Endothelial cell of umbilical vein (primary cell): ENCODE measurements around the gene GPN1.

Experiments
- EZH2 ChIP-seq: IDR thresholded peaks from 2 replicates; pipeline ENCODE4 v1.6.1; 2012; ENCODE audit warnings: borderline replicate concordance, low read depth, mild to moderate bottlenecking, moderate library complexity, low read length, inconsistent platforms; ENCODE audit not compliant: severe bottlenecking
- GATA2 ChIP-seq: IDR thresholded peaks from 2 replicates; pipeline ENCODE4 v1.7.0; 2011; ENCODE audit warnings: low read depth, mild to moderate bottlenecking, moderate library complexity, mixed read lengths, low read length; ENCODE audit not compliant: insufficient read length, insufficient read depth
- MYC ChIP-seq: IDR thresholded peaks from one replicate; pipeline ENCODE4 v1.6.1; 2011; ENCODE audit warnings: mild to moderate bottlenecking, low read depth, low read length
- POLR2A ChIP-seq: IDR thresholded peaks from 2 replicates; pipeline ENCODE4 v1.6.1; 2012; ENCODE audit warnings: low read depth, mild to moderate bottlenecking, control low read depth, low read length
- POLR2AphosphoS5 ChIP-seq: IDR thresholded peaks from 2 replicates; pipeline ENCODE4 v1.6.1; 2012; ENCODE audit warnings: low read depth, mild to moderate bottlenecking, control low read depth, low read length, moderate library complexity; ENCODE audit not compliant: insufficient read depth
- TF ChIP-seq, protein P1 (sequence below), 2 donors: IDR thresholded peaks; 1 replicate in 1 of 2; 2 replicates in 1 of 2; pipeline ENCODE4 v1.5.1; 2011; ENCODE audit warnings: low read length in 2 of 2, mild to moderate bottlenecking in 2 of 2, moderate library complexity in 2 of 2, control low read depth in 1 of 2, inconsistent platforms in 1 of 2, low read depth in 1 of 2; ENCODE audit not compliant: insufficient read depth in 1 of 2; ENCODE audit errors: extremely low read depth in 1 of 2

DNA sequence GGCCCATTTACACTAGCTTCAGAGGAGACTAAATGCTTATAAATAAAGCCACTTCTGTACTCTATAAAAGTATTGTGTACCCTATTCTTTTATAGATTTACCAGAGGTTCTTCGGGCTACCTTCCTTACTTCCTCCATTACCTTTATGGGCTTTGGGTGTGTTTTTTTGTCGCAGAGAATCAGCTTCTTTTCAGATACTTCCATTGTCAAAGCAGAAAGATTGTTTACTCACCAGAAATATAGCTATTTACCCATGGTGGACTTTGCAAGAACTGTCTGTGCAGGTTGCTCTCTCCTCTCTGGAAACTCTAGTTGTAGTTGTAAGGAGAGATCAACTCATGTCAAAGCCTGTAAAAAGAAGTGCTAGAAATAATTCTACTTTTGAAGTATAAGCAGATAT is 14.9 kb upstream of the GPN1 start:
- TF ChIP-seq POLR2AphosphoS5: no peak
- no peak for TF ChIP-seq EZH2
- TF ChIP-seq, protein P1, sequence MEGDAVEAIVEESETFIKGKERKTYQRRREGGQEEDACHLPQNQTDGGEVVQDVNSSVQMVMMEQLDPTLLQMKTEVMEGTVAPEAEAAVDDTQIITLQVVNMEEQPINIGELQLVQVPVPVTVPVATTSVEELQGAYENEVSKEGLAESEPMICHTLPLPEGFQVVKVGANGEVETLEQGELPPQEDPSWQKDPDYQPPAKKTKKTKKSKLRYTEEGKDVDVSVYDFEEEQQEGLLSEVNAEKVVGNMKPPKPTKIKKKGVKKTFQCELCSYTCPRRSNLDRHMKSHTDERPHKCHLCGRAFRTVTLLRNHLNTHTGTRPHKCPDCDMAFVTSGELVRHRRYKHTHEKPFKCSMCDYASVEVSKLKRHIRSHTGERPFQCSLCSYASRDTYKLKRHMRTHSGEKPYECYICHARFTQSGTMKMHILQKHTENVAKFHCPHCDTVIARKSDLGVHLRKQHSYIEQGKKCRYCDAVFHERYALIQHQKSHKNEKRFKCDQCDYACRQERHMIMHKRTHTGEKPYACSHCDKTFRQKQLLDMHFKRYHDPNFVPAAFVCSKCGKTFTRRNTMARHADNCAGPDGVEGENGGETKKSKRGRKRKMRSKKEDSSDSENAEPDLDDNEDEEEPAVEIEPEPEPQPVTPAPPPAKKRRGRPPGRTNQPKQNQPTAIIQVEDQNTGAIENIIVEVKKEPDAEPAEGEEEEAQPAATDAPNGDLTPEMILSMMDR (IDR thresholded peaks at IDR 0.05; ENCODE audit: extremely low read depth in 1 of 2, insufficient read depth in 1 of 2, low read depth in 1 of 2, low read length in 2 of 2): no peak
- TF ChIP-seq POLR2A: no peak
- TF ChIP-seq MYC: no peak
- TF ChIP-seq GATA2: no peak
